HG02884 (cell line): ENCODE results near the gene RUNX2.

Experiments
- ATAC-seq: cut with Tn5 transposase; IDR thresholded peaks from one replicate; pipeline ENCODE4 v1.9.1; 2021; ENCODE audit warnings: mild to moderate bottlenecking, moderate library complexity; ENCODE audit not compliant: unreplicated experiment

RUNX2 gene

GRCh38 chr6:45400021-45400420 is 71.9 kb downstream of the RUNX2 start:
- no peak for ATAC-seq

- ATAC-seq = no peak
Observed at GRCh38 chr6:45411959-45412358, 83.8 kb downstream of the RUNX2 start.

DNA sequence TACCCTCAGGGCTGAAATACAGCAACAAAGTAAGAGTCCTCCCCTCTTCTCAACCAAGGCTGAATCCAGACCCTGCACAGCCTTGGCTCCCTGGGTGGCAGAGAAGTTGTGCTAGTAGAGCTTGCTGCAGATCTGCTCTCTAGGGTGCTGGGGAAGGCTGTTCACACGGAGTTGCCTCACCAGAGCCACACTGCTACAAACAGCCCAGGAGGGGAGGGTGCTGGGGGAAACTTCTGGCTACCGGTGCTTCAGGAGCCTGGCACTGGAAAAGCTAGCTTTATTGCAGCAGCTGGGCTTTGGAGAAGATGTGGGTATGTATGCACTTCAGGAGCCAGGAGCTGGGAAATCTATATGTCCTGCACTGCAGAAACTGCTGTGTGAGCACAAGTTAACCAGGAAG is 87.2 kb downstream of the RUNX2 start:
- no peak for ATAC-seq

GRCh38 chr6:45415788-45416518 is 87.8 kb downstream of the RUNX2 start:
- no peak for ATAC-seq

DNA sequence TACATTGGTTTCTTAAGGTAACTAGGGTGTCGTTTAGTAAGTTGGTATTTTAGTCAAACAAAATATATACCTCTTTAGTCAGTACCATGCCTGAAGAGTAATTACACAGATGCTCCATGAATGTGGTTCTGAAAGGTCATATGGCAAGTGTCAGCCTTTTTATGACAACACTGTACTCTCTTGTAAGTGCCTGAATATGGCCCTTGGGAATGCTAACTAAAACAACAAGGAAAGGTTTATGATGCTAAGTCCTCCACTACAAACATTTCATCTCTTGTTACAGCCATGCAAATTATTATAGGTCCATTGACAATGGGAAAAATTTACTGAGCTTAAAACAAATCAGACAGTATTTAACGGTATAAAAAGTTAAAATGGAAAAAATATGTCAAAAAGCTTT is 88.6 kb downstream of the RUNX2 start:
- no peak for ATAC-seq

DNA sequence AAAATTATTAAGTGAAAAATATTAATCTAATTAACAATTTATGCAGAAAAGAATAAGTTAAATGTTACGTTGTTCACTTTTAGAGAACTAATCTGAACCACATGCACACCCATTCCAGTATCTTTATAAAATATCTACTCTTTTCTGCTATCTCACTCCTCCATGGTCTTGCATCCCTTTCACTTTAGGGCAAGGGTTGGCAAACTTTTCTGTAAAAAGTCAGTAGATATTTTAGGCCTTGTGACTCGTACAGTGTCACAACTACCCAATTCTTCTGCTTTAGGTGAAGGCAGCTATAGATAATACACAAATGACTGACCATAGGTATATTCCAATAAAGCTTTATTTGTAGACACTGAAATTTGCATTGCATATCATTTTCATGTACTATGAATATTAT is 89.3 kb downstream of the RUNX2 start:
- ATAC-seq = no peak

DNA sequence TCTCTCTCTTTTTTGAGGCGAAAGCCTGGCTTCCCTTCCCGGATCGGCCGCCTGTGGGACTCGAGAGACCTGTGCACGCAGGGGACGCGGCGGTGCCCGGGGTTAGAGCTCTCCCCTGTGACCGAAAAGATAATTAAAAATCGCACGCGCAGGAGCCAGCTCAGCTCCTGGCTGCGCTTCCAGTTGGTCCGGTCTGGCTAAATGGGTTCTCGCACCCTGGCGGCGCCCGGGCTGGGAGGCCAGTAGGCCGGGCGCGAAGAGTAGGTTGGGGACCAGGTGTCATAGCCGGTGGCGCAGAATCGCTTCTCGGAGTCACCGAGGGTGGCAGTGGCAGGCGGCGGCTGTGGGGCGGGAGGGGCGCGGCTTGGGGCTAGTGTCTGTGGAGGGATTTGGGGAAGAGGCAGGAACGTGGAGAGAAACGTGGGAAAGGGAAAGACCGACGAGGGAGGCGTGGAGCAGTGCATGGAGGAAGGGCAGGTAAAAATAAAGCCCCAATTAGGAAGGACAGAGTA is 91.5 kb downstream of the RUNX2 start:
- no peak for ATAC-seq

DNA sequence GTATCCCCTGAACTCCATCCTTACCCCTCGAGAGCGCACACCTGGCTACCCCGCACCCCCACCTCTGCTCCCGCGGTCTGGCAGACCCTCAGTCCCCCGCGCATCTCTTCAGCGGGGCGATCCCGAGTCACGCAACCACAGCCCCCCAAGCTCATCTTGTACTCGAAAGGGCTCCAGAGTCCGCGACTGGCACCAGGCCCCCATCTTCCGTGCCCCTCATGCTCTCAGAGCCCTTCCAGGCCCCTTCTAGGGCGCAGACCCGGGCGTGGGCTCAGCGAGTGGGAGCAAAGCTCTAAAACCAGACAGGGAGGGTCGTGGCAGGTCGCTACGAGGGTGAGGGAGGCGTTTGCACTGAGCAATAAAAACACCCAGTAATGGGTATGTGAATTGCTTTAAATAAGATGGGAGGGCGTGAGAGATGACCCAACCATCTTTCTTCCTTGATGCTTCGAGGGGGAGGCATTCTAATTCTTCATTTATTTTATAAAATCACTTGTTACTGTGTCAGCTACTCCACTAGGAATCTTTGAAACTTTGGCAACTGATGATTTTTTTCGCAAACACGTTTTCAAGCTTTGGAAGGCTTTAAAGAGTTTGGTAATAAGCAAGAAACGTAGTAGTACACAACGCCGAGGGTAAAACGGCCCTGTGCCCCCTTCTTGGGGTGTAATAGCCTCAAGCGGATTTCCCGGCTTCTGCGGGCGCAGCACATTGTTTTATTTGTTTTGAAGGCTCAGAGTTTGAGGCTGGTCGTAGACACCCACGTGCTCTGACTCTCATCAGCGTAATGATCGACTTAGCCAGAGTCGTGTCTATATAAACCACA is 92.2 kb downstream of the RUNX2 start:
- ATAC-seq = no peak

- no peak for ATAC-seq
Observed at GRCh38 chr6:45420909-45421708, 93.0 kb downstream of the RUNX2 start.

DNA sequence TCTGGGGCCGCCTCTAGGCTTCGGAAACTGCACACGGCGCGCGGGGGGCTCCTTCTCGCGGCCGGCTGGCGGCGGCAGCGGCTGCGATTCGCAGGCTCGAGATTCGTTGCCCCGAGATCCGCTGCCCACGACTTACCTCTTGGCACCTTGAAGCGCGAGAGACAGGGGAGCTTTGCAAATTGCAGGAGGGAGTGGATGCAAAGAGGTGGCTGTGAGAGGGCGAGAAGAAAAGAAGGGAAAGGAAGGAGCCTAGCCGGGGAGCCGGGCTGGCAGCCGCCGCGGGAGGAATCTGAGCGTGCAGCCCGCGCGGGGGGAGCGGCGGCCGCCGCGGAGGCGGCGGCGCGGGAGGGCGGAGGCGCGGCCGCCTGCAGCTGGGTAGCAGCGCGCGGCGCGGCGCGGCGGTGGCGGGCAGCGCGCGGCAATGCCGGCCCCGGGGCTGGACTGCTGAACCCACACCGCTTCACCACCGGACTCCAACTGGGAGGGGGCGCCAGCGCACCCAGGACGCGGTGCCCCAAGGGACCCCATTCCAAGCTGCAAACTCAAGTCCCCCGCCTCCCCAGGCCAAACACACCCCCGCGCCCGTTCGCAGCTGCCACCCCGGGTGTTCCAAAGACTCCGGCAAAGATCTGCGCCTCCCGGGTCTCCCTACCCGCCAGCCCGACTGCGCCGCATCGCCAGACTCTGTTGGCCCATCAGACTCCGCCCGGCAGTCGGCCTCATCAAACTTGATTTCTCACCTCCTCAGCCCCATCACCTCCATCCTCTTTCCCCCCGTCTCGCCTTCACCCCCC is 93.8 kb downstream of the RUNX2 start:
- no peak for ATAC-seq

DNA sequence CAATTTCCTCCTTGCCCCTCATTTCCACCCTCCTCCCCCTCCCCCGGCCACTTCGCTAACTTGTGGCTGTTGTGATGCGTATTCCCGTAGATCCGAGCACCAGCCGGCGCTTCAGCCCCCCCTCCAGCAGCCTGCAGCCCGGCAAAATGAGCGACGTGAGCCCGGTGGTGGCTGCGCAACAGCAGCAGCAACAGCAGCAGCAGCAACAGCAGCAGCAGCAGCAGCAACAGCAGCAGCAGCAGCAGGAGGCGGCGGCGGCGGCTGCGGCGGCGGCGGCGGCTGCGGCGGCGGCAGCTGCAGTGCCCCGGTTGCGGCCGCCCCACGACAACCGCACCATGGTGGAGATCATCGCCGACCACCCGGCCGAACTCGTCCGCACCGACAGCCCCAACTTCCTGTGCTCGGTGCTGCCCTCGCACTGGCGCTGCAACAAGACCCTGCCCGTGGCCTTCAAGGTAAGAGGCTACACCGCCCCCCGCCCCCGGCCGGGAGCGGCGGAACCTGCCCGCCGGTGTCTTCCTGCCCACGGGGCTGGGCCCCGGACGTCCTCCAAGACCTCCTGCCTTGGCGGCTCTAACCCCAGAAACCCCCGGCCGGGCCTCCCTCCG is 94.5 kb downstream of the RUNX2 start:
- no peak for ATAC-seq

DNA sequence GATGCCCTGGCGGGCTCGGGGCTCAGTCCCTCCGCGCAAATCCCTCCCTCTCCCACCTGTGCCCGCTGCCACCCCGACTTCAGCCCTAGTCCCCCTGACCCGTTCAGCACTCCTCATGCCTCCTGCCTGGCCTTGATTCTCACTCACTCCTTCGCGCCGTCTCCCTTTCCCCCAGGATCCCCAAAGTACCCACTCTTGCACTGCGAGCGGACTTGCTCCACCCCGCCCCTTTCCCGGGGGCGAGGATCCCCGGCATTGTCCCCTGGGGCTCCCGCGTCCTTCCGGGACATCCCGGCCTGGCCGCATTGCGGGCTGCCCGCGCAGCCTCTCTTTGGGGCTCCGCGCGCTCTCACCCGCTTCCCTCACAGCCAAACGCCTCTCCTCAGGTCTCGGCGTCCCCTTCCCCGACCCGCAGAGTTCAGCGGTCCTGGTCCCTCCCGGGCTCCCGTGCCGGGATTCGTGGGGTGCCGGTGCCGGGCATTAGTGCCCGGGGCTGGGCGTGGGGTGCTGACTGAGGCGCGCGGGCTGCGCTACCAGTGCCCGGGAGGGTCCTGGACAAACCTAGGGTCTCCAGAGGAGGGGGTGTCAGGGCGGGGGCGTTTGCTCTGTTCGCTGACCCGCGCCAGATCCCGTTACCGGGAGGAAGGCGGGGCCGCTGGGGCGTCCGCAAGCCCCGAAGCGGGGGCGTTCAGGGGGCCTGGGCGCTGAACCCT is 95.1 kb downstream of the RUNX2 start:
- ATAC-seq = no peak

GRCh38 chr6:45423824-45424450 is 95.8 kb downstream of the RUNX2 start:
- no peak for ATAC-seq

- no peak for ATAC-seq
Observed at GRCh38 chr6:45424451-45424861, 96.3 kb downstream of the RUNX2 start.

- ATAC-seq = no peak
Observed at GRCh38 chr6:45426251-45426650, 98.1 kb downstream of the RUNX2 start.

DNA sequence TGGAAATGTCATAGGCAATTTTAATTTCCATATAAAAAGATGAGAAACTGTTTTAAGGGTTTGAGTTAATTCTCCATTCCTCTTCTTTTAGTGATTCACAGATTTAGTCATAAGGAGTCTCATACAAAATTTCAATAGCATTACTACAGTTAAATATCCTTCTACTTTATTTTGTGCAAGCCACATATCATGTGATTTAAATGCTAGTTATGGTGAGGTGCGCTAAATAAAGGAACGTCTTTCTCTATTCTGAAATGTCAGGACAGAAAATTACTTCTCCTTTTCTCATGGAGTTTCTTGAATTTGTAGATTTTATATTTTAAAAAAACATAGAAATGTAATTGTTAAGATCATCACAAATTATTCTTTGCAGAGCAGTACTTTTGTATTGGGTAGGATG is 99.6 kb downstream of the RUNX2 start:
- no peak for ATAC-seq

GRCh38 chr6:45428727-45429126 is 100.6 kb downstream of the RUNX2 start:
- no peak for ATAC-seq

- ATAC-seq = no peak
Observed at GRCh38 chr6:45430590-45431202, 102.6 kb downstream of the RUNX2 start.
